ENCODE data around the gene SLC7A1. TPM values are rescaled to one million over a fixed set of nuclear protein-coding genes. Genes with fewer than 3 reads are reported as not detected.

The SLC7A1 gene
- total RNA-seq, 1 experiment from 2014 or later, result 45.4 TPM

DNA sequence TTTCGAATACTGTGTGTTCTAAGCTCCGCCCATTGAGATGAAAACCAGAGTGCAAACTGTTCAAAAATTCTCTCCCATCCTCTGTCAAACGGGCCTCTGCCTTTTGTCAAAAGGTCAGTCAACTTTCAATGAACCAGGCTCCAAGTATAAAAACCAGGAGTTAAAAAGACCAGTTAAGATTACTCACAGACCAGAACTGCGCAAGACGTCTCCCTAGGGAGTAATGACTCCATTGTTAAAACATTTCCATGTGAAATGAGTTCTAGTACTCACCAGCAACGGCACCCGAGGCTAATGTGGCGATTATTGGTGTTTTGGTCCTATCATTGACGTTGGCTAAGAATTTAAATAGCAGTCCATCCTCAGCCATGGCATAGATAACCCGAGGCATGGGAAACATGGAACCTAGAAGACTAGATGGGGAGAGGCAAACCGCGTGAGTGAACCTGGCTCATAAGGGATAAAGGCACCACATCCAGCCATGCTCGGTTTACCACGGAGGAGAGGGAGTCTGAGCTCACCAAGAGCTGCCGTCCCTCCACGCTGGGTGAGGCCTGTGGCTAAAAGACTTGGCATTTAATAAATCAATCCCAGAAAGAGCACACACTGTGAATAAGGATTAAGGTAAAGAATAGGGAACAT is 73.3 kb downstream of the SLC7A1 start:
- H3K4me1 ChIP-seq (ENCODE audit: low read length), result no peaks in the 10 kb centered on the region
- H2AFZ ChIP-seq (ENCODE audit: low read length), result no peak overlapping the region
- H3K9me2 ChIP-seq (replicated peaks; ENCODE audit: insufficient read depth, low read length), result no peaks in the 10 kb centered on the region
- 0 out of 2 replicates have a peak, but pooled peaks cover 5% of the 10 kb centered on the region for H4K20me1 ChIP-seq (ENCODE audit: insufficient read depth, low read depth, low read length)
- H3K4me3 ChIP-seq (ENCODE audit: low read length), result no peak overlapping the region
- peaks cover 27% of the 10 kb centered on the region for H3K36me3 ChIP-seq (ENCODE audit: insufficient read depth, low read length)
- no peak for DNase-seq
- no peak overlapping the region for H3K4me2 ChIP-seq (ENCODE audit: low read depth, low read length, poor library complexity, severe bottlenecking)
- H3K27me3 ChIP-seq (ENCODE audit: low read length), result no peaks in the 10 kb centered on the region
- H3K9ac ChIP-seq (ENCODE audit: low read length), result no peak overlapping the region
- no peaks in the 10 kb centered on the region for H3K9me3 ChIP-seq (ENCODE audit: low read length)
- H3K27ac ChIP-seq (ENCODE audit: low read length), result no peak overlapping the region
- peaks cover 6% of the 10 kb centered on the region; the same call in 1 of the 2 replicates for H3K79me2 ChIP-seq (ENCODE audit: low read length)

DNA sequence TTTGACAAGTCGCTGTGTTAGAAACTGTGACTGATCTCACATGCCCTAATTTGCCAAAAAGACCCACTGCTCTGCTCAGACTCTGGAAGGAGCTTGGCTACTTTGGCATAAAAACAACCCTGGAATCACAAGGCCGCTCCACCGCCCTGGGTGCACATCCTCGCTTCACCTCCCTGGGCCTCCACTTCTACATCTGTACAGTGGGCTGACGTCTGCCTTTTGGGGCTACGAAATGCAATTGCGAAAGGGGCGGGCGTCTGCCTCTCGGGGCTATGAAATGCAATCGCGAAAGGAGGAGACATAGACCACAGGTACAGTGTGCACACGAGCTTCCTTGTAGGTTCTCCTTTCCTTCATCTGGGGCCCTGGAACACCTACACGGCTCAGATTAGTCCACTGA is 74.2 kb downstream of the SLC7A1 start:
- Histone ChIP-seq H3K27me3 (ENCODE audit: low read length) (no peaks in the 10 kb centered on the region), H2AFZ (ENCODE audit: low read length) (no peak overlapping the region), H3K9me2 (replicated peaks; ENCODE audit: insufficient read depth, low read length) (no peaks in the 10 kb centered on the region), H3K79me2 (ENCODE audit: low read length) (peaks cover 6% of the 10 kb centered on the region; the same call in 1 of the 2 replicates), H3K9me3 (ENCODE audit: low read length) (no peaks in the 10 kb centered on the region), H3K36me3 (ENCODE audit: insufficient read depth, low read length) (peaks cover 27% of the 10 kb centered on the region), H3K4me1 (ENCODE audit: low read length) (no peaks in the 10 kb centered on the region), H3K9ac (ENCODE audit: low read length) (no peak overlapping the region), H3K27ac (ENCODE audit: low read length) (no peak overlapping the region), H4K20me1 (ENCODE audit: insufficient read depth, low read depth, low read length) (0 out of 2 replicates have a peak, but pooled peaks cover 5% of the 10 kb centered on the region), H3K4me3 (ENCODE audit: low read length) (no peak overlapping the region), H3K4me2 (ENCODE audit: low read depth, low read length, poor library complexity, severe bottlenecking) (no peak overlapping the region)
- no peak for DNase-seq

DNA sequence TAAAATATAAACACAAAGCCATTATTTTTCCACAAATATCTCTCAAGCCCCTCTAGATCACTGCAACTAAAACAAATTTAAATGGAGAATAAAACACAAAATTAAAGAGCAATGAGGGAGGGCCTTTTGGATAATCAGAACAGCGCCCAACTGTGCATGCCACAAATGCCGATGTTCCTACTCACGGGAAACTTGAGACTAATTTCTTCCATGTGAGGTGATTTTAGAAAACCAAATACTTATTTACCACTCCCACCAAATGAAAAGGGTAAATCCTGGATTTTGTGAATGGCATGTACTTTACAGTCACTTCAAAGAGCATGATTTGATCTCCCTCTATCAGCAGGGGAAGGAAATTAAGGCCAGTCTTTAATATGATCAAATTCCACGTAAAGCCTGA is 74.8 kb downstream of the SLC7A1 start:
- Histone ChIP-seq H3K4me2 (ENCODE audit: low read depth, low read length, poor library complexity, severe bottlenecking) (no peak overlapping the region), H3K9ac (ENCODE audit: low read length) (no peak overlapping the region), H3K36me3 (ENCODE audit: insufficient read depth, low read length) (peaks cover 27% of the 10 kb centered on the region), H3K79me2 (ENCODE audit: low read length) (peaks cover 3% of the 10 kb centered on the region; the same call in 1 of the 2 replicates), H3K9me2 (replicated peaks; ENCODE audit: insufficient read depth, low read length) (no peaks in the 10 kb centered on the region), H2AFZ (ENCODE audit: low read length) (no peak overlapping the region), H3K4me3 (ENCODE audit: low read length) (no peak overlapping the region), H3K27ac (ENCODE audit: low read length) (no peak overlapping the region), H3K9me3 (ENCODE audit: low read length) (no peaks in the 10 kb centered on the region), H3K27me3 (ENCODE audit: low read length) (no peaks in the 10 kb centered on the region), H3K4me1 (ENCODE audit: low read length) (no peaks in the 10 kb centered on the region), H4K20me1 (ENCODE audit: insufficient read depth, low read depth, low read length) (0 out of 2 replicates have a peak, but pooled peaks cover 5% of the 10 kb centered on the region)
- DNase-seq, result no peak

DNA sequence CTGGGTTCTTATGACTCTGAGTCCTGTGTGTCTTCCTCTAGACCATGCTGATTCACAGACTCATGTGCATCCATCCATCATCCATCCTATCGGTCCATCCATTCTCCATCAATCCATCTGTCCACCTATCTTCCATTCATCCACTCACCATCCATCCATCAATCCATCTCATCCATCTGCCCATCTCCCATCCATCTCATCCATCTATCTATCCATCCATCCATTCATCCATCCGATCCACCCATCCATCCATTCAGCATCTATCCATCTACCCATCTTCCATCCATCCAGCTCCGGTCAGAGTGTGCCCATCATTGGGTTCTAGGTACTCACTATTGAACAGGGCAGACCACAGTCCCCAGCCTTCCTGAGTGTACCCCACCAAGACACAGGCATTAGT is 75.6 kb downstream of the SLC7A1 start:
- H3K36me3 ChIP-seq (ENCODE audit: insufficient read depth, low read length), result peaks cover 27% of the 10 kb centered on the region
- no peaks in the 10 kb centered on the region for H3K9me3 ChIP-seq (ENCODE audit: low read length)
- no peaks in the 10 kb centered on the region for H3K4me1 ChIP-seq (ENCODE audit: low read length)
- no peak overlapping the region for H2AFZ ChIP-seq (ENCODE audit: low read length)
- no peak for DNase-seq
- H3K9ac ChIP-seq (ENCODE audit: low read length), result no peak overlapping the region
- no peak overlapping the region for H3K27ac ChIP-seq (ENCODE audit: low read length)
- no peaks in the 10 kb centered on the region for H3K27me3 ChIP-seq (ENCODE audit: low read length)
- H3K9me2 ChIP-seq (replicated peaks; ENCODE audit: insufficient read depth, low read length), result no peaks in the 10 kb centered on the region
- 0 out of 2 replicates have a peak, but pooled peaks cover 3% of the 10 kb centered on the region for H3K79me2 ChIP-seq (ENCODE audit: low read length)
- no peak overlapping the region for H3K4me3 ChIP-seq (ENCODE audit: low read length)
- 0 out of 2 replicates have a peak, but pooled peaks cover 5% of the 10 kb centered on the region for H4K20me1 ChIP-seq (ENCODE audit: insufficient read depth, low read depth, low read length)
- no peak overlapping the region for H3K4me2 ChIP-seq (ENCODE audit: low read depth, low read length, poor library complexity, severe bottlenecking)

DNA sequence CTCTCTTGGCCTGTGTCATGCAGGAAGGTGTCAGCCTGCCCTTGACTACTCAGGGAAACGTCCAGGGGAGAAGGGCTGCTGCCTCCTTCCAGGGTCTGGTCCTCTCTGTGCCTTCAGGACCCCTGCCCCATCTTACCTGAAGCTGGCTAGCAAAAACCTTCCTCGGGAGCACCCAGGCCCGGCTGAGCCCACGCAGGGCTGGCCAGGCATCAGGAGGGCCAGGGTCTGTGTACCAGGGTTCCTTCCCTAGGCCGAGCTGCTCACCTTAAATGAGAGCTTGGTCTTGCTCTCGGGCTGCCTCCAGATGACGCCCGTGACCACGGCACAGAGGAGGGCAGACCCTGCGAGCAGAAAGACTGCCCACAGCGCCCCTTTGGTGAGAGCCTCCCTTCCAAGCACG is 78.6 kb downstream of the SLC7A1 start:
- Histone ChIP-seq H4K20me1 (ENCODE audit: insufficient read depth, low read depth, low read length) (0 out of 2 replicates have a peak, but pooled peaks cover 5% of the 10 kb centered on the region), H3K4me2 (ENCODE audit: low read depth, low read length, poor library complexity, severe bottlenecking) (no peak overlapping the region), H2AFZ (ENCODE audit: low read length) (no peak overlapping the region), H3K4me1 (ENCODE audit: low read length) (no peaks in the 10 kb centered on the region), H3K79me2 (ENCODE audit: low read length) (no peaks in the 10 kb centered on the region), H3K9me3 (ENCODE audit: low read length) (no peaks in the 10 kb centered on the region), H3K36me3 (ENCODE audit: insufficient read depth, low read length) (peaks cover 15% of the 10 kb centered on the region), H3K9ac (ENCODE audit: low read length) (no peak overlapping the region), H3K27me3 (ENCODE audit: low read length) (no peaks in the 10 kb centered on the region), H3K4me3 (ENCODE audit: low read length) (no peak overlapping the region), H3K9me2 (replicated peaks; ENCODE audit: insufficient read depth, low read length) (no peaks in the 10 kb centered on the region), H3K27ac (ENCODE audit: low read length) (no peak overlapping the region)
- no peak for DNase-seq

DNA sequence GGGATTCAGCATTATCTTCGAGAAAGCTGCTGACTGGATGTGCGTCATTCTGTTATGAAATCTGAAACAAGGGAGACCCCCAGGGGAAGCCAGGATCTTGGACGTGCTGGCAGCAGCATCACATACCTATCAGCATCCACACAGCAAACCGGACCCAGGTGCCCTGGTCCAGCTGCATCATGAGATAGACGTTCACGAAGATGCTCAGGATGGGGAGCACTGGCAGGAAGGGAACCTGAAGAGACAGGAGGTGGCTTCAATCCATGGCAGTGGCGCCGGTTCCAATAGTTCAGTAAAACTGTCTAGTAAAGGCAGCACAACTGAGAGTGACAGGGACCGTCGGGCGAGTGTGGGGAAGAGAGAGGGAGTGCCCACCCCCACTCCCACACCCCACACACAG is 79.5 kb downstream of the SLC7A1 start:
- H3K4me1 ChIP-seq (ENCODE audit: low read length), result no peaks in the 10 kb centered on the region
- no peaks in the 10 kb centered on the region for H3K79me2 ChIP-seq (ENCODE audit: low read length)
- H3K4me3 ChIP-seq (ENCODE audit: low read length), result no peak overlapping the region
- 0 out of 2 replicates have a peak, but pooled peaks cover 5% of the 10 kb centered on the region for H4K20me1 ChIP-seq (ENCODE audit: insufficient read depth, low read depth, low read length)
- no peaks in the 10 kb centered on the region for H3K9me2 ChIP-seq (replicated peaks; ENCODE audit: insufficient read depth, low read length)
- H3K9ac ChIP-seq (ENCODE audit: low read length), result no peak overlapping the region
- H2AFZ ChIP-seq (ENCODE audit: low read length), result no peak overlapping the region
- DNase-seq, result no peak
- no peak overlapping the region for H3K27ac ChIP-seq (ENCODE audit: low read length)
- H3K36me3 ChIP-seq (ENCODE audit: insufficient read depth, low read length), result peaks cover 15% of the 10 kb centered on the region
- no peaks in the 10 kb centered on the region for H3K27me3 ChIP-seq (ENCODE audit: low read length)
- no peaks in the 10 kb centered on the region for H3K9me3 ChIP-seq (ENCODE audit: low read length)
- no peak overlapping the region for H3K4me2 ChIP-seq (ENCODE audit: low read depth, low read length, poor library complexity, severe bottlenecking)

DNA sequence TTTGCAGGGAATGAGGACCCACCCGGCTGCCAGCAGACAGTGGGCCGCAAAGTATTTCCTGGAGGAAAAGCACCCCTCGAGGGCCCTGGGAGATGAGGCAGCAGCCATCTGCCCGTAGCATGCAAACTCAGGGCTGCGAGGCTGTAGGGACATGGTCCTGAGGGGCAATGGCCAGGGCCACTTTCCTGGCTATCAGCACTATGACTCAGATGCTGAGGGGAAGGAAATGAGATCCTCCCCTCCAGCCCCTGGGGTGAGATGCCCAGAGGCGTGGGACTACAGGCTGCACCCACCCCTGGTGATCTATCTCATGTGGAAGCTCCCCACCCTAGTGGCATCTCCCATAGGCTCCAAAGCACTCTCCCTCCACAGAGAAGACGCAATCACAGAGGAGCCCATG is 80.1 kb downstream of the SLC7A1 start:
- Histone ChIP-seq H3K9me2 (replicated peaks; ENCODE audit: insufficient read depth, low read length) (no peaks in the 10 kb centered on the region), H3K4me2 (ENCODE audit: low read depth, low read length, poor library complexity, severe bottlenecking) (no peak overlapping the region), H3K27me3 (ENCODE audit: low read length) (no peaks in the 10 kb centered on the region), H2AFZ (ENCODE audit: low read length) (no peak overlapping the region), H4K20me1 (ENCODE audit: insufficient read depth, low read depth, low read length) (no peaks in the 10 kb centered on the region), H3K9me3 (ENCODE audit: low read length) (no peaks in the 10 kb centered on the region), H3K9ac (ENCODE audit: low read length) (no peak overlapping the region), H3K4me1 (ENCODE audit: low read length) (no peaks in the 10 kb centered on the region), H3K27ac (ENCODE audit: low read length) (no peak overlapping the region), H3K4me3 (ENCODE audit: low read length) (no peak overlapping the region), H3K79me2 (ENCODE audit: low read length) (no peaks in the 10 kb centered on the region), H3K36me3 (ENCODE audit: insufficient read depth, low read length) (peaks cover 10% of the 10 kb centered on the region)
- DNase-seq, result no peak

DNA sequence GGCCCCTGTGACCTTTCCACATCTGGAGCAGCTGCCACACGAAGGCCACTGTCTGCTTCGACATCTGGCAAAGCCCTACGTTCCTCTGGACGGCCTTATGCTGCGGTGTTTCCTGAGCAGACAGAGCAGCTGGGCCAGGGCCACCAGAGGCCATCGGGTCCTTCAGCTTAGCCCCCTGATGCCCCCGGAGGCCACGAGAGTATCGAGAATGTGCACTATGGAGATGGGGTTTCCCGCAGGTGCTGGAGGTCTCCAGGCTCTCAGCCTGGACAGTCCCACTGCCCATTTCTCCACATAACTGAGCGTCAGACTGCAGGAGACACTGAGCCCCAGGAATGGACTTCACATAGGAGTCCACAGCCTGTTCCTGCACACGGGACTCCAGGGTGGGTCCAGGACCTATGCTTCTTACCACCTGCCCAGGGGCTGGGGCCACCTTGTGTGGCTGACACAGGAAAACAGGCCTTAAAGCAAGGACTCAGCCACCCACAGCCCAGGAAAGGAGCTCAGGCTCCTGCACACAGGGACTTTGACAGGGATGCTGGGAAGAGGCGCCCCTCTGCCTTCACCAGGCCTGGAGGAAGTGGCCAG is 80.7 kb downstream of the SLC7A1 start:
- peaks cover 5% of the 10 kb centered on the region; the same call in 1 of the 2 replicates for H3K36me3 ChIP-seq (ENCODE audit: insufficient read depth, low read length)
- DNase-seq, result no peak
- no peaks in the 10 kb centered on the region for H3K9me2 ChIP-seq (replicated peaks; ENCODE audit: insufficient read depth, low read length)

More for the DNA sequence above, 80.7 kb downstream of the SLC7A1 start:
- H3K9ac ChIP-seq (ENCODE audit: low read length), result no peak overlapping the region
- no peaks in the 10 kb centered on the region for H3K79me2 ChIP-seq (ENCODE audit: low read length)
- H2AFZ ChIP-seq (ENCODE audit: low read length), result no peak overlapping the region
- H3K4me2 ChIP-seq (ENCODE audit: low read depth, low read length, poor library complexity, severe bottlenecking), result no peak overlapping the region
- H3K4me3 ChIP-seq (ENCODE audit: low read length), result no peak overlapping the region
- H4K20me1 ChIP-seq (ENCODE audit: insufficient read depth, low read depth, low read length), result no peaks in the 10 kb centered on the region
- H3K27me3 ChIP-seq (ENCODE audit: low read length), result no peaks in the 10 kb centered on the region
- H3K9me3 ChIP-seq (ENCODE audit: low read length), result no peaks in the 10 kb centered on the region
- H3K27ac ChIP-seq (ENCODE audit: low read length), result no peak overlapping the region
- H3K4me1 ChIP-seq (ENCODE audit: low read length), result no peaks in the 10 kb centered on the region

All from Karpas-422 (cell line).